H1 (cell line): ENCODE results near the gene FHIT.

ENCODE experiments used
- CHD2 ChIP-seq: IDR thresholded peaks from 2 replicates; pipeline ENCODE4 v1.6.1; 2012; ENCODE audit warnings: low read length, improper control_type of control experiment
- CTCF ChIP-seq, 3 experiments: IDR thresholded peaks; 1 replicate in 2 of 3; 2 replicates in 1 of 3; pipeline versions ENCODE4 v1.5.1 to v1.6.1; 2011; ENCODE audit warnings: low read length in 3 of 3, mild to moderate bottlenecking in 3 of 3, inconsistent platforms in 2 of 3, low read depth in 1 of 3, moderate library complexity in 1 of 3; ENCODE audit not compliant: insufficient read depth in 1 of 3; ENCODE audit errors: control extremely low read depth in 1 of 3
- EP300 ChIP-seq, 2 experiments: IDR thresholded peaks; 1 replicate in 1 of 2; 2 replicates in 1 of 2; pipeline ENCODE4 v1.6.1; 2011 to 2012; ENCODE audit warnings: low read depth in 2 of 2, low read length in 2 of 2, mild to moderate bottlenecking in 2 of 2, borderline replicate concordance in 1 of 2, inconsistent platforms in 1 of 2, moderate library complexity in 1 of 2
- EZH2 ChIP-seq: fragments of 200-600 bp; sonication (generic); IDR thresholded peaks from 2 replicates; pipeline ENCODE4 v1.7.1; 2012; ENCODE audit warnings: low read depth, mild to moderate bottlenecking, moderate library complexity, low read length, inconsistent platforms; ENCODE audit not compliant: severe bottlenecking
- MAX ChIP-seq: IDR thresholded peaks from 2 replicates; pipeline ENCODE4 v1.6.1; 2012; ENCODE audit warnings: inconsistent platforms
- POLR2A ChIP-seq, 2 experiments: IDR thresholded peaks; 1 replicate in 1 of 2; 2 replicates in 1 of 2; pipeline ENCODE4 v1.6.1; 2011; ENCODE audit warnings: low read depth in 2 of 2, low read length in 2 of 2, mild to moderate bottlenecking in 2 of 2; ENCODE audit errors: control extremely low read depth in 1 of 2
- POLR2AphosphoS5 ChIP-seq: IDR thresholded peaks from 2 replicates; pipeline ENCODE4 v1.6.1; 2011; ENCODE audit warnings: low read depth, low read length
- RBBP5 ChIP-seq: IDR thresholded peaks from 2 replicates; pipeline ENCODE4 v1.7.1; 2012; ENCODE audit warnings: low read depth, mild to moderate bottlenecking, inconsistent platforms, low read length, moderate library complexity, borderline replicate concordance
- SIX5 ChIP-seq: IDR thresholded peaks from 2 replicates; pipeline ENCODE4 v1.6.1; 2011; ENCODE audit warnings: mild to moderate bottlenecking, low read depth, low read length
- USF2 ChIP-seq: IDR thresholded peaks from 2 replicates; pipeline ENCODE4 v1.6.1; 2011; ENCODE audit warnings: low read length, improper control_type of control experiment

GRCh38 chr3:60030982-60031381 is 1220.3 kb downstream of the FHIT start:
- TF ChIP-seq EZH2 (no peak), POLR2AphosphoS5 (no peak), CTCF (IDR thresholded peaks at IDR 0.05; ENCODE audit: control extremely low read depth in 1 of 3, insufficient read depth in 1 of 3, low read depth in 1 of 3, low read length in 3 of 3) (no peak), SIX5 (no peak), CHD2 (no peak), POLR2A (IDR thresholded peaks at IDR 0.05; ENCODE audit: control extremely low read depth in 1 of 2, low read depth in 2 of 2, low read length in 2 of 2) (no peak), USF2 (no peak), EP300 (IDR thresholded peaks at IDR 0.05; ENCODE audit: borderline replicate concordance in 1 of 2, low read depth in 2 of 2, low read length in 2 of 2) (no peak), RBBP5 (no peak), MAX (no peak)
